K562 (cell line): Measurements from ENCODE around the gene RABGAP1. TPM values are rescaled to one million over a fixed set of nuclear protein-coding genes. Genes with fewer than 3 reads are reported as not detected.

Experiments used
- ATAC-seq: fragments of 200-7000 bp; cut with Tn5 transposase; 3 replicates; pipeline ENCODE4 v1.9.1; 2020; ENCODE audit warnings: moderate library complexity
- BruUV-seq: library from RNA; stranded (reverse); fragments of 400-500 nt; replicated peaks from 2 replicates; lab custom pipeline; 2021; lab: Mats Ljungman, UMichigan
- CTCF ChIA-PET: fragments of 300-600 bp; formaldehyde crosslinking; extraction: SDS; loops from one replicate; lab custom pipeline; 2021; ENCODE audit warnings: low intra/inter-chr PET ratio; lab: Yijun Ruan, JAX
- POLR2A ChIA-PET: fragments of 300-600, 350-650 bp; sonication (Branson Sonifier 250); formaldehyde crosslinking; extraction: SDS; loops from one replicate; lab custom pipeline; 2021; ENCODE audit warnings: antibody characterized with exemption, inconsistent platforms; lab: Yijun Ruan, JAX
- DNase-seq, 4 experiments: peaks; one replicate each; pipeline versions ENCODE4 v3.0.0 to v3.0.0-alpha.2; 2011 to 2018; ENCODE audit warnings: low spot score in 3 of 4, mixed read lengths in 3 of 4; ENCODE audit errors: extremely low read depth in 1 of 4
- FAIRE-seq: peaks from 2 replicates; lab custom pipeline; 2011; peaks lifted over from hg19 to GRCh38; lab: Jason Lieb, UNC
- H2AFZ ChIP-seq: 2 replicates; pipeline ENCODE4 v1.6.0; 2011; ENCODE audit warnings: low read depth, low read length, control low read depth, inconsistent platforms
- H3K27ac ChIP-seq: fragments of 200-600 bp; 3 replicates; pipeline ENCODE4 v1.8.0; 2011; ENCODE audit warnings: low read depth, mild to moderate bottlenecking, control low read depth, inconsistent platforms, low read length, moderate library complexity, mixed read lengths; ENCODE audit errors: extremely low read depth
- H3K27me3 ChIP-seq, 2 experiments: fragments of 300-600 bp in 1 of 2; 2 replicates in 1 of 2; 3 replicates in 1 of 2; pipeline versions ENCODE4 v1.6.0 to v1.8.0; 2011; ENCODE audit warnings: inconsistent platforms in 2 of 2, low read length in 2 of 2, mild to moderate bottlenecking in 1 of 2, mixed read lengths in 1 of 2, moderate library complexity in 1 of 2; ENCODE audit not compliant: control insufficient read depth in 2 of 2, insufficient read depth in 2 of 2
- H3K36me3 ChIP-seq: fragments of 300-600 bp; 3 replicates; pipeline ENCODE4 v1.8.0; 2011; ENCODE audit warnings: mild to moderate bottlenecking, low read length, inconsistent platforms; ENCODE audit not compliant: control insufficient read depth, insufficient read depth
- H3K4me1 ChIP-seq, 2 experiments: fragments of 200-600 bp in 1 of 2; replicated peaks in 1 of 2; 2 replicates in 1 of 2; 3 replicates in 1 of 2; pipeline versions ENCODE4 v1.5.1 to v1.8.0; 2011; ENCODE audit warnings: inconsistent platforms in 2 of 2, low read length in 2 of 2, mild to moderate bottlenecking in 1 of 2, mixed read lengths in 1 of 2, moderate library complexity in 1 of 2; ENCODE audit not compliant: control insufficient read depth in 2 of 2, insufficient read depth in 2 of 2
- H3K4me2 ChIP-seq: 2 replicates; pipeline ENCODE4 v1.6.1; 2011; ENCODE audit warnings: low read length, control low read depth, inconsistent platforms, mixed read lengths; ENCODE audit not compliant: insufficient read depth
- H3K4me3 ChIP-seq: fragments of 200-600 bp; sonication (generic), shearing (Covaris generic); 2 replicates; pipeline ENCODE4 v1.5.1; 2016; ENCODE audit warnings: control low read depth, inconsistent platforms
- H3K79me2 ChIP-seq: fragments of 200-600 bp; 3 replicates; pipeline ENCODE4 v1.8.0; 2011; ENCODE audit warnings: low read length, inconsistent platforms; ENCODE audit not compliant: control insufficient read depth, insufficient read depth
- H3K9ac ChIP-seq, 2 experiments: 2 replicates each; pipeline versions ENCODE4 v1.6.0 to v1.6.1; 2011; ENCODE audit warnings: low read depth in 2 of 2, low read length in 2 of 2, control low read depth in 1 of 2, inconsistent platforms in 1 of 2, mild to moderate bottlenecking in 1 of 2, mixed read lengths in 1 of 2; ENCODE audit not compliant: insufficient read depth in 1 of 2
- H3K9me1 ChIP-seq: one replicate; pipeline ENCODE4 v1.6.0; 2011; ENCODE audit warnings: inconsistent platforms, mild to moderate bottlenecking, low read length, moderate library complexity; ENCODE audit not compliant: control insufficient read depth, insufficient read depth
- H3K9me3 ChIP-seq: replicated peaks from 2 replicates; pipeline ENCODE4 v1.5.1; 2011; ENCODE audit warnings: low read depth, low read length, inconsistent platforms; ENCODE audit not compliant: control insufficient read depth, insufficient read depth
- H4K20me1 ChIP-seq: replicated peaks from 2 replicates; pipeline ENCODE4 v1.6.1; 2011; ENCODE audit warnings: low read length, inconsistent platforms, mixed read lengths; ENCODE audit not compliant: control insufficient read depth, insufficient read depth
- FOS ChIP-seq: IDR thresholded peaks from 3 replicates; pipeline ENCODE4 v1.6.1; 2011; ENCODE audit not compliant: insufficient read length; ENCODE audit errors: extremely low read depth
- HCFC1 ChIP-seq: IDR thresholded peaks from 2 replicates; pipeline ENCODE4 v1.6.1; 2012; ENCODE audit warnings: low read depth, low read length, improper control_type of control experiment
- MECOM ChIP-seq: fragments of 250-450 bp; sonication (Bioruptor Pico); IDR thresholded peaks from 2 replicates; pipeline ENCODE4 v1.8.0; 2022; ENCODE audit warnings: inconsistent platforms
- NFE2 ChIP-seq: IDR thresholded peaks from 2 replicates; pipeline ENCODE4 v1.6.1; 2014; ENCODE audit warnings: antibody characterized with exemption, low read depth
- NR1H2 ChIP-seq: sonication (generic); formaldehyde crosslinking; IDR thresholded peaks from 2 replicates; pipeline ENCODE4 v1.4.0; 2020; ENCODE audit warnings: mild to moderate bottlenecking, missing genetic modification reagents
- ZC3H4 ChIP-seq: sonication (generic); formaldehyde crosslinking; IDR thresholded peaks from 2 replicates; pipeline ENCODE4 v1.9.0; 2021; ENCODE audit warnings: missing genetic modification reagents, borderline replicate concordance
- ZNF212 ChIP-seq: fragments of 450-650 bp; formaldehyde crosslinking; IDR thresholded peaks from 2 replicates; pipeline ENCODE4 v1.4.0; 2020; ENCODE audit warnings: mild to moderate bottlenecking
- ZNF3 ChIP-seq: fragments of 250-450 bp; sonication (Bioruptor Pico); IDR thresholded peaks from 2 replicates; pipeline ENCODE4 v1.5.0; 2021; ENCODE audit warnings: mild to moderate bottlenecking, moderate library complexity
- ZNF584 ChIP-seq: fragments of 200-800 bp; sonication (Bioruptor generic); IDR thresholded peaks from 2 replicates; pipeline ENCODE4 v1.6.1; 2016; ENCODE audit warnings: low read depth, mild to moderate bottlenecking, missing genetic modification characterization, missing compliant biosample characterization
- WGBS: fragments of 100-300 bp; shearing (Covaris generic); methylation state at CpG from one replicate; pipeline ENCODE4 v1.1.6; 2016; ENCODE audit warnings: low coverage, mixed read lengths; ENCODE audit not compliant: insufficient coverage; ENCODE audit errors: missing lambda C conversion rate; 5-methylcytosine and 5-hydroxymethylcytosine counted together
- in situ Hi-C: fragments of 300-500 bp; cut with MboI; formaldehyde crosslinking; loops from 4 replicates; pipeline ENCODE4 v1.15.0; 2018; ENCODE audit warnings: inconsistent platforms, mixed read lengths
- intact Hi-C: fragments of 100-400 bp; cut with micrococcal nuclease; formaldehyde crosslinking; loops from 2 replicates; pipeline ENCODE4 v1.14.2; 2022
- polyA plus RNA-seq, 8 experiments: library from polyadenylated mRNA; depleted of rRNA in 4 of 8; stranded (reverse) in 5 of 8; unstranded in 3 of 8; fragments of >200 nt; fragmentation: Nextera tagmentation in 2 of 8; fragmentation: Illumina TruSeq in 1 of 8; extraction: Ambion mirVana in 2 of 8; extraction: Trizol in 1 of 8; gene quantifications; 2 replicates each; pipeline versions ENCODE4 v1.2.1 to v1.2.3, GENCODE V29; 2011 to 2014; ENCODE audit warnings: inconsistent platforms in 1 of 8, missing spikeins in 1 of 8
- total RNA-seq, 7 experiments: library from RNA; depleted of rRNA in 6 of 7; stranded (reverse); fragments of >200 nt in 6 of 7; fragmentation: Illumina TruSeq in 2 of 7; extraction: Trizol in 2 of 7; gene quantifications; 2 replicates each; pipeline versions ENCODE4 v1.2.1 to v1.2.3, GENCODE V29; 2011 to 2021; ENCODE audit warnings: low replicate concordance in 1 of 7
- TF ChIP-seq, protein P1 (sequence below): fragments of 450-650 bp; conservative IDR thresholded peaks from 2 replicates; pipeline ENCODE4 v1.6.1; 2016; ENCODE audit warnings: missing genetic modification characterization, low read depth, mild to moderate bottlenecking, control low read depth, missing compliant biosample characterization
- TF ChIP-seq, protein P2 (sequence below): sonication (generic); formaldehyde crosslinking; IDR thresholded peaks from 2 replicates; pipeline ENCODE4 v1.8.0; 2023; ENCODE audit warnings: mild to moderate bottlenecking, missing genetic modification reagents
- TF ChIP-seq, protein P3 (sequence below): fragments of 250-450 bp; sonication (Bioruptor Pico); IDR thresholded peaks from 2 replicates; pipeline ENCODE4 v1.8.0; 2022; ENCODE audit warnings: inconsistent platforms, mild to moderate bottlenecking, moderate library complexity, borderline replicate concordance
- TF ChIP-seq, protein P4 (sequence below): sonication (generic); formaldehyde crosslinking; IDR thresholded peaks from 2 replicates; pipeline ENCODE4 v1.5.0; 2020; ENCODE audit warnings: missing genetic modification reagents
- TF ChIP-seq, protein P5 (sequence below), 2 experiments: fragments of 450-650 bp; IDR thresholded peaks; 2 replicates each; pipeline ENCODE4 v1.6.1; 2016

Gene RABGAP1
- total and polyA plus RNA-seq, 9 of the 15 experiments (the other 6 are each of a cell fraction or from before 2014, with no cell fraction given): 1.5 to 22.7 (median 13.1) TPM

DNA sequence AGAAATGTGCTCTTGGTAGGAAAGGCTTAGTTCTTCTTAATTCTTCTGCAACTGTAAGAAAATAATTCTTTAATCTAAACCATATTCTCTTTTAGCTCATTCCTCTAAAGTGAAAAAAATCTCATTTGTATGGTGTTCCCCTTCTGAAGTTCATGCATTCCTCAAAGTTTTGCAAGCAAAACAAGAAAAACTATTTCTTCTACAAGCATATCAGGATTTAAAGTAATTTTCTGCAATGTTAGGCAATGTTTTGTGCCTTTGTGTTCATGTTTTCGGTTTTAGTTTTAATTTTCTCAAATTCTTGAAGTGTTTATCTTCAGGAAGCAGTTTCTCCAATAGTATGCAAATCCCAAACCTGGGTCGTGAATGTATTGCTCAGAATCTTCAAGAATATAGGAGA, 80.0 kb downstream of the RABGAP1 start:
- no peak overlapping the region for H3K9ac ChIP-seq
- FAIRE-seq (no peak), DNase-seq (no peak), ATAC-seq (no peak)
- intact Hi-C loops (no loop called here), in situ Hi-C loops (no loop called here)
- POLR2A ChIA-PET: interaction anchor here (0.7 to 1.4 kb wide), 2 partner anchors 11 to 30 kb away, joined by 4 read pairs; no protein-coding TSS in a partner anchor
- no peak overlapping the region for H3K4me2 ChIP-seq
- CTCF ChIA-PET: no interaction called here
- H3K79me2 ChIP-seq: no peaks in the 10 kb centered on the region
- peaks cover 30% of the 10 kb centered on the region; the same call in 2 of the 3 replicates for H3K36me3 ChIP-seq
- H3K9me3 ChIP-seq: no peaks in the 10 kb centered on the region
- no peaks in the 10 kb centered on the region for H3K4me1 ChIP-seq
- no peak overlapping the region for H3K4me3 ChIP-seq
- H3K27me3 ChIP-seq: no peaks in the 10 kb centered on the region
- H3K27ac ChIP-seq: no peak overlapping the region
- no peaks in the 10 kb centered on the region for H3K9me1 ChIP-seq
- BruUV-seq: no TSS peak
- 40% methylated on average over 2 of the region's 2 CpGs for whole genome bisulfite sequencing
- no peaks in the 10 kb centered on the region for H4K20me1 ChIP-seq
- no peak overlapping the region for H2AFZ ChIP-seq
- no peak for TF ChIP-seq ZNF584 (CRISPR knock-in tag)
- TF ChIP-seq, protein P1, sequence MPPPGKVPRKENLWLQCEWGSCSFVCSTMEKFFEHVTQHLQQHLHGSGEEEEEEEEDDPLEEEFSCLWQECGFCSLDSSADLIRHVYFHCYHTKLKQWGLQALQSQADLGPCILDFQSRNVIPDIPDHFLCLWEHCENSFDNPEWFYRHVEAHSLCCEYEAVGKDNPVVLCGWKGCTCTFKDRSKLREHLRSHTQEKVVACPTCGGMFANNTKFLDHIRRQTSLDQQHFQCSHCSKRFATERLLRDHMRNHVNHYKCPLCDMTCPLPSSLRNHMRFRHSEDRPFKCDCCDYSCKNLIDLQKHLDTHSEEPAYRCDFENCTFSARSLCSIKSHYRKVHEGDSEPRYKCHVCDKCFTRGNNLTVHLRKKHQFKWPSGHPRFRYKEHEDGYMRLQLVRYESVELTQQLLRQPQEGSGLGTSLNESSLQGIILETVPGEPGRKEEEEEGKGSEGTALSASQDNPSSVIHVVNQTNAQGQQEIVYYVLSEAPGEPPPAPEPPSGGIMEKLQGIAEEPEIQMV: no peak
- TF ChIP-seq ZNF212 (CRISPR knock-in tag): no peak
- no peak for TF ChIP-seq FOS
- no peak for TF ChIP-seq NFE2
- TF ChIP-seq MECOM (CRISPR knock-in tag): no peak
- no peak for TF ChIP-seq HCFC1
- TF ChIP-seq ZC3H4 (CRISPR knock-in tag): no peak
- TF ChIP-seq, protein P2, sequence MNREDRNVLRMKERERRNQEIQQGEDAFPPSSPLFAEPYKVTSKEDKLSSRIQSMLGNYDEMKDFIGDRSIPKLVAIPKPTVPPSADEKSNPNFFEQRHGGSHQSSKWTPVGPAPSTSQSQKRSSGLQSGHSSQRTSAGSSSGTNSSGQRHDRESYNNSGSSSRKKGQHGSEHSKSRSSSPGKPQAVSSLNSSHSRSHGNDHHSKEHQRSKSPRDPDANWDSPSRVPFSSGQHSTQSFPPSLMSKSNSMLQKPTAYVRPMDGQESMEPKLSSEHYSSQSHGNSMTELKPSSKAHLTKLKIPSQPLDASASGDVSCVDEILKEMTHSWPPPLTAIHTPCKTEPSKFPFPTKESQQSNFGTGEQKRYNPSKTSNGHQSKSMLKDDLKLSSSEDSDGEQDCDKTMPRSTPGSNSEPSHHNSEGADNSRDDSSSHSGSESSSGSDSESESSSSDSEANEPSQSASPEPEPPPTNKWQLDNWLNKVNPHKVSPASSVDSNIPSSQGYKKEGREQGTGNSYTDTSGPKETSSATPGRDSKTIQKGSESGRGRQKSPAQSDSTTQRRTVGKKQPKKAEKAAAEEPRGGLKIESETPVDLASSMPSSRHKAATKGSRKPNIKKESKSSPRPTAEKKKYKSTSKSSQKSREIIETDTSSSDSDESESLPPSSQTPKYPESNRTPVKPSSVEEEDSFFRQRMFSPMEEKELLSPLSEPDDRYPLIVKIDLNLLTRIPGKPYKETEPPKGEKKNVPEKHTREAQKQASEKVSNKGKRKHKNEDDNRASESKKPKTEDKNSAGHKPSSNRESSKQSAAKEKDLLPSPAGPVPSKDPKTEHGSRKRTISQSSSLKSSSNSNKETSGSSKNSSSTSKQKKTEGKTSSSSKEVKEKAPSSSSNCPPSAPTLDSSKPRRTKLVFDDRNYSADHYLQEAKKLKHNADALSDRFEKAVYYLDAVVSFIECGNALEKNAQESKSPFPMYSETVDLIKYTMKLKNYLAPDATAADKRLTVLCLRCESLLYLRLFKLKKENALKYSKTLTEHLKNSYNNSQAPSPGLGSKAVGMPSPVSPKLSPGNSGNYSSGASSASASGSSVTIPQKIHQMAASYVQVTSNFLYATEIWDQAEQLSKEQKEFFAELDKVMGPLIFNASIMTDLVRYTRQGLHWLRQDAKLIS (CRISPR knock-in tag): no peak
- TF ChIP-seq, protein P3, sequence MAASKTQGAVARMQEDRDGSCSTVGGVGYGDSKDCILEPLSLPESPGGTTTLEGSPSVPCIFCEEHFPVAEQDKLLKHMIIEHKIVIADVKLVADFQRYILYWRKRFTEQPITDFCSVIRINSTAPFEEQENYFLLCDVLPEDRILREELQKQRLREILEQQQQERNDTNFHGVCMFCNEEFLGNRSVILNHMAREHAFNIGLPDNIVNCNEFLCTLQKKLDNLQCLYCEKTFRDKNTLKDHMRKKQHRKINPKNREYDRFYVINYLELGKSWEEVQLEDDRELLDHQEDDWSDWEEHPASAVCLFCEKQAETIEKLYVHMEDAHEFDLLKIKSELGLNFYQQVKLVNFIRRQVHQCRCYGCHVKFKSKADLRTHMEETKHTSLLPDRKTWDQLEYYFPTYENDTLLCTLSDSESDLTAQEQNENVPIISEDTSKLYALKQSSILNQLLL (CRISPR knock-in tag): no peak
- no peak for TF ChIP-seq NR1H2 (CRISPR knock-in tag)
- no peak for TF ChIP-seq ZNF3 (CRISPR knock-in tag)
- TF ChIP-seq, protein P4, sequence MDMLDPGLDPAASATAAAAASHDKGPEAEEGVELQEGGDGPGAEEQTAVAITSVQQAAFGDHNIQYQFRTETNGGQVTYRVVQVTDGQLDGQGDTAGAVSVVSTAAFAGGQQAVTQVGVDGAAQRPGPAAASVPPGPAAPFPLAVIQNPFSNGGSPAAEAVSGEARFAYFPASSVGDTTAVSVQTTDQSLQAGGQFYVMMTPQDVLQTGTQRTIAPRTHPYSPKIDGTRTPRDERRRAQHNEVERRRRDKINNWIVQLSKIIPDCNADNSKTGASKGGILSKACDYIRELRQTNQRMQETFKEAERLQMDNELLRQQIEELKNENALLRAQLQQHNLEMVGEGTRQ: no peak
- TF ChIP-seq, protein P5, sequence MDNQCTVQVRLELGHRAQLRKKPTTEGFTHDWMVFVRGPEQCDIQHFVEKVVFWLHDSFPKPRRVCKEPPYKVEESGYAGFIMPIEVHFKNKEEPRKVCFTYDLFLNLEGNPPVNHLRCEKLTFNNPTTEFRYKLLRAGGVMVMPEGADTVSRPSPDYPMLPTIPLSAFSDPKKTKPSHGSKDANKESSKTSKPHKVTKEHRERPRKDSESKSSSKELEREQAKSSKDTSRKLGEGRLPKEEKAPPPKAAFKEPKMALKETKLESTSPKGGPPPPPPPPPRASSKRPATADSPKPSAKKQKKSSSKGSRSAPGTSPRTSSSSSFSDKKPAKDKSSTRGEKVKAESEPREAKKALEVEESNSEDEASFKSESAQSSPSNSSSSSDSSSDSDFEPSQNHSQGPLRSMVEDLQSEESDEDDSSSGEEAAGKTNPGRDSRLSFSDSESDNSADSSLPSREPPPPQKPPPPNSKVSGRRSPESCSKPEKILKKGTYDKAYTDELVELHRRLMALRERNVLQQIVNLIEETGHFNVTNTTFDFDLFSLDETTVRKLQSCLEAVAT (IDR thresholded peaks at IDR 0.05): no peak
